Measurements from ENCODE around the gene SCAP. TPM values are rescaled to one million over a fixed set of nuclear protein-coding genes. Genes with fewer than 3 reads are reported as not detected.

Gene SCAP
- total RNA-seq, 1 donor from 2014 or later = 43.1 TPM

DNA sequence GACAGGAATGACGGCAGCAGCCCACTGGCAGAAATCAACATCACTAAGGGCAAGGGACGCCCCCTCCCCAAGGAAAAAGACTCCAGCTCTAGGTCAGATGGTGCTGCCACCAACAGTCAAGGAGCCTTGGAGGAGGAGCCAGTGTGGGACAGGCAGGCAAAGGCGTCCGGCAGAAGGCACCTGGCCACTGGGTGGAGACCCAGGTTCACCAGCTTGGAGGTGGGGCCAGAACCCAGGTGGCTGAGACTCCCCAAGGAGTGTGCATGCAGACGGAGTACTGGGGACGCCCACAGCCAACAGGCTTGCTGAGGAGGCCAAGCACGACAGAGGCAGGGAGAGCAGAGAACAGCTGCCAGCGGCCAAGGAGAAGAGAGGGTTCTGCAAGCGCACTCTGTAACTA lies 59.7 kb downstream of the SCAP start:
- peaks cover 3% of the 10 kb centered on the region for H3K4me1 ChIP-seq
- no peak overlapping the region for H3K4me3 ChIP-seq
- H3K27me3 ChIP-seq (ENCODE audit: low read depth) = no peaks in the 10 kb centered on the region
- no peak overlapping the region for H3K27ac ChIP-seq (replicated peaks)
- peaks cover 88% of the 10 kb centered on the region for H3K36me3 ChIP-seq
- H3K9me3 ChIP-seq (replicated peaks) = no peaks in the 10 kb centered on the region
- DNase-seq = no peak
- TF ChIP-seq, protein P1, sequence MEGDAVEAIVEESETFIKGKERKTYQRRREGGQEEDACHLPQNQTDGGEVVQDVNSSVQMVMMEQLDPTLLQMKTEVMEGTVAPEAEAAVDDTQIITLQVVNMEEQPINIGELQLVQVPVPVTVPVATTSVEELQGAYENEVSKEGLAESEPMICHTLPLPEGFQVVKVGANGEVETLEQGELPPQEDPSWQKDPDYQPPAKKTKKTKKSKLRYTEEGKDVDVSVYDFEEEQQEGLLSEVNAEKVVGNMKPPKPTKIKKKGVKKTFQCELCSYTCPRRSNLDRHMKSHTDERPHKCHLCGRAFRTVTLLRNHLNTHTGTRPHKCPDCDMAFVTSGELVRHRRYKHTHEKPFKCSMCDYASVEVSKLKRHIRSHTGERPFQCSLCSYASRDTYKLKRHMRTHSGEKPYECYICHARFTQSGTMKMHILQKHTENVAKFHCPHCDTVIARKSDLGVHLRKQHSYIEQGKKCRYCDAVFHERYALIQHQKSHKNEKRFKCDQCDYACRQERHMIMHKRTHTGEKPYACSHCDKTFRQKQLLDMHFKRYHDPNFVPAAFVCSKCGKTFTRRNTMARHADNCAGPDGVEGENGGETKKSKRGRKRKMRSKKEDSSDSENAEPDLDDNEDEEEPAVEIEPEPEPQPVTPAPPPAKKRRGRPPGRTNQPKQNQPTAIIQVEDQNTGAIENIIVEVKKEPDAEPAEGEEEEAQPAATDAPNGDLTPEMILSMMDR (IDR thresholded peaks at IDR 0.05; ENCODE audit: borderline replicate concordance) = no peak
- intact Hi-C loops (cut with micrococcal nuclease) = no loop called here

DNA sequence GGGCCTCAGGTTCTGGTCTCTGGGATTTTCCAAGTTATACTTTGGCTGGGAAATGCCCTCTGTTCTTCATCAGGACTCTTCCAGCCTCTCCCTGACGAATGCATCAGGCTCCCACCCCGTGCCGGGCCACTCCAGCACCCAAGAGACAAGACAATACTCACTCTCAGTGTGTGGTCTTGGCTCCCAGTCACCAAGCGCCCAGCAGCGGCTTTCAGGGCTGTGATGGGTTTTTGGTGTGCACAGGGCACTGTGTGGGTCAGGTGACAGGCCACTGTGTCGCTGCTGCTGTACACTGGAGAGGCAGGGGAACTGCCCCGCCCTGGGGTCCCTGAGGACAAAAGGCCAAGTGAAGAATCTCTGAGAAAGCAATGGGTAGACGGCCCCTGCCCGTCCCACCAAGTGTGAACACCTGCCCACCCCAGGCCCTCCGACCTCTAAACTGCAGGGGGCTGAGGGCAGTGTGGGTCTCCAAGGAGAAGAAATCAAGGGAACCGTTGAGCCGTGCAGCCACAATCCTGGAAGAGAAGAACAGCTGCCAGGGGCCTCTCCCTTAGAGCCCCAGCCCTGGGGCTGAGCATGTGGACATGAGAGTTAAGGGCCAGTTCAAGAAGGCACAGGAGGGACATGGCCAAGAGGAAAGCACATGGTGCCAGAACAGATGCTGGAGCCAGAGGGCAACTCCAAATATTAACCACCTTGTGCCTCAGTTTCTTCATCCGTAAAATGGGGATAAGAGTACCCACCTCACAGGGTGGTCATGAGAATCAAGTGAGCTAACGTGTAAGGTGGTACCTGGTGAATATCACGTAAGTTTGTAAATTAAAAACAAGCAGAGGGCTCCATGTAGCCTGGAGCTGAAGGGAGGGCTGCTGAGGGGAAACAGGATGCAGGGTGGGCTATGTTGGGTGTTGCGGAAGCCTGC lies 60.8 kb downstream of the SCAP start:
- Histone ChIP-seq H3K4me1 (no peaks in the 10 kb centered on the region), H3K27ac (replicated peaks) (no peak overlapping the region), H3K4me3 (no peak overlapping the region), H3K27me3 (ENCODE audit: low read depth) (no peaks in the 10 kb centered on the region), H3K36me3 (peaks cover 86% of the 10 kb centered on the region), H3K9me3 (replicated peaks) (no peaks in the 10 kb centered on the region)
- intact Hi-C loops (cut with micrococcal nuclease) = no loop called here
- no peak for DNase-seq
- TF ChIP-seq, protein P1 (IDR thresholded peaks at IDR 0.05; ENCODE audit: borderline replicate concordance) = no peak

DNA sequence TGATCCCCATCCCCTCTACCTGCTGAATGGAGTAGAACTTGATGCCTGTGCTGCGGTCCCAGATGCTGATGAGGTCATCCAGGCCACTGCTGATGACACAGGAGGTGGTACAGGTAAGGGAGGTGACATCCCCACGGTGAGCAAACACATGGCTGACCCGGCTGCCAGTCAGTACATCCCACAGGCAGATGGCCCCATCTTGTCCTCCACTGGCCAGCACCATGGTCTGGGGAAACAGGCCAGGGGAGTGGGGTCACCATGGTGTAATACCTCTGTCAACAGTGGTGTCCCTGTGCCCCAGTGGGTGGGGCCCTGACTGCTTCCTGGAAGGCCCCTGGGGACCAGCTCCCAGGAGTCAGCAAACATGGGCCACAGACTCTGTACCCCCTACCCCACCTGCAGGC lies 61.6 kb downstream of the SCAP start:
- TF ChIP-seq, protein P1 (IDR thresholded peaks at IDR 0.05; ENCODE audit: borderline replicate concordance) = no peak
- Histone ChIP-seq H3K27me3 (ENCODE audit: low read depth) (no peaks in the 10 kb centered on the region), H3K36me3 (peaks cover 86% of the 10 kb centered on the region), H3K4me3 (no peak overlapping the region), H3K9me3 (replicated peaks) (no peaks in the 10 kb centered on the region), H3K4me1 (no peaks in the 10 kb centered on the region), H3K27ac (replicated peaks) (no peak overlapping the region)
- DNase-seq = no peak
- intact Hi-C loops (cut with micrococcal nuclease) = no loop called here

DNA sequence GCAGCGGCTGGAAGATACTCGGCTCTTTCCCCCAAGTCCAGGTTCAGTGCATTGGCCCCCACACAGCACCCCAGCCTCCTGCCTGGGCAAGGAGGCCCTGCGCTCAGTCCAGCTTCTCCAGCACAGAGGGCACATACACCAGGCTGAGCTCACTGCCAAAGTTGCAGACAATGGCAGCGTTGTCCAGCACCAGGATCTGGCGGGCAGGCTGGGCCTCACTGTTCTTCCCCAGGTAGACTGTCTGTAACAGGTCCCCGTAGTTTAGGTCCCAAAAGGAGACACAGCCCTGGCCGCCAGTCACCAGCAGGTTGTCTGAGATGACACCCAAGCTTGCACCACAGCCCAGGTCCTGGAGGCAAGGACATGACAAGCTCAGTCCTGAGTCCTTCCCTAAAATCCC lies 62.0 kb downstream of the SCAP start:
- intact Hi-C loops (cut with micrococcal nuclease) = no loop called here

DNA sequence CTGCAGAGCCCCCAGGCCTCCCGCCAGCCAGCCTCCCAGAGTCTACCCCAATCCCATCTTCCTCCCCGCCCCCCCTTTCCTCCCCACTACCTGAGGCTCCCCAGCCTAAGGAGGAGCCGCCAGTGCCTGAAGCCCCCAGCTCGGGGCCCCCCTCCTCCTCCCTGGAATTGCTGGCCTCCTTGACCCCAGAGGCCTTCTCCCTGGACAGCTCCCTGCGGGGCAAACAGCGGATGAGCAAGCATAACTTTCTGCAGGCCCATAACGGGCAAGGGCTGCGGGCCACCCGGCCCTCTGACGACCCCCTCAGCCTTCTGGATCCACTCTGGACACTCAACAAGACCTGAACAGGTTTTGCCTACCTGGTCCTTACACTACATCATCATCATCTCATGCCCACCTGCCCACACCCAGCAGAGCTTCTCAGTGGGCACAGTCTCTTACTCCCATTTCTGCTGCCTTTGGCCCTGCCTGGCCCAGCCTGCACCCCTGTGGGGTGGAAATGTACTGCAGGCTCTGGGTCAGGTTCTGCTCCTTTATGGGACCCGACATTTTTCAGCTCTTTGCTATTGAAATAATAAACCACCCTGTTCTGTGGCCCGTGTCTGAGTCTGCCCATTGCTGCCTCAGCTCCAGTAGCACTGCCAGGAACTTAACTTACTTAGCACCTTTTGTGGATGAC lies 62.8 kb downstream of the SCAP start:
- intact Hi-C loops (cut with micrococcal nuclease) = no loop called here
- no peaks in the 10 kb centered on the region for H3K27me3 ChIP-seq (ENCODE audit: low read depth)

More for the DNA sequence above, 62.0 kb downstream of the SCAP start:
- Histone ChIP-seq H3K36me3 (peaks cover 86% of the 10 kb centered on the region), H3K9me3 (replicated peaks) (no peaks in the 10 kb centered on the region), H3K27ac (replicated peaks) (no peak overlapping the region), H3K4me1 (no peaks in the 10 kb centered on the region), H3K4me3 (no peak overlapping the region), H3K27me3 (ENCODE audit: low read depth) (no peaks in the 10 kb centered on the region)
- DNase-seq = no peak
- TF ChIP-seq, protein P1 (IDR thresholded peaks at IDR 0.05; ENCODE audit: borderline replicate concordance) = no peak

More for the DNA sequence above, 62.8 kb downstream of the SCAP start:
- no peak for DNase-seq
- Histone ChIP-seq H3K9me3 (replicated peaks) (no peaks in the 10 kb centered on the region), H3K4me1 (no peaks in the 10 kb centered on the region), H3K36me3 (peaks cover 87% of the 10 kb centered on the region), H3K27ac (replicated peaks) (no peak overlapping the region), H3K4me3 (no peak overlapping the region)
- TF ChIP-seq, protein P1 (IDR thresholded peaks at IDR 0.05; ENCODE audit: borderline replicate concordance) = no peak

All from left ventricle myocardium inferior (tissue), 1 donor.